Memory B cell (primary cell): ENCODE results near the gene CD7.
"Not testable (repeated sequence)": the region's sequence is repeated elsewhere in the genome, so short reads cannot be mapped to it uniquely, and the experiment has no call there.

Source experiments
- ATAC-seq: fragments of 150-1000 bp; cut with Tn5 transposase; 2 replicates; pipeline ENCODE4 v1.10.0; 2021; ENCODE audit warnings: low read depth, mild to moderate bottlenecking, moderate library complexity
- DNase-seq, 2 donors: peaks; one replicate each; pipeline ENCODE4 v3.0.0; 2022; ENCODE audit warnings: low spot score in 2 of 2
- H3K27ac Mint-ChIP-seq: one replicate; pipeline ENCODE4 v1.8.0; 2022; ENCODE audit warnings: mild to moderate bottlenecking, moderate library complexity, mixed read lengths
- H3K27me3 Mint-ChIP-seq: one replicate; pipeline ENCODE4 v1.8.0; 2022; ENCODE audit warnings: mixed read lengths
- H3K36me3 Mint-ChIP-seq: one replicate; pipeline ENCODE4 v1.8.0; 2022; ENCODE audit warnings: mild to moderate bottlenecking, mixed read lengths
- H3K4me1 Mint-ChIP-seq: one replicate; pipeline ENCODE4 v1.8.0; 2022; ENCODE audit warnings: mixed read lengths
- H3K4me3 Mint-ChIP-seq: one replicate; pipeline ENCODE4 v1.8.0; 2022; ENCODE audit warnings: mild to moderate bottlenecking, moderate library complexity, mixed read lengths
- H3K9me3 Mint-ChIP-seq: one replicate; pipeline ENCODE4 v1.8.0; 2022; ENCODE audit warnings: mixed read lengths

Gene CD7

GRCh38 chr17:82317394-82318168 is at the start of gene CD7:
Gene CD7 (minus strand): TSS chr17:82317608. CDS start chr17:82317495, 113 bp downstream.
- ATAC-seq = no peak
- H3K4me3 Mint-ChIP-seq = no peak within 1 kb of the TSS
- H3K36me3 Mint-ChIP-seq = no peaks in the 10 kb centered on the region
- no peaks in the 10 kb centered on the region for H3K9me3 Mint-ChIP-seq
- no peak within 1 kb of the TSS for H3K27ac Mint-ChIP-seq
- no peak for DNase-seq
- H3K27me3 Mint-ChIP-seq = peaks cover 12% of the 10 kb centered on the region
- H3K4me1 Mint-ChIP-seq = peaks cover 12% of the 10 kb centered on the region

- Mint-ChIP-seq H3K4me3 (no peak overlapping the region), H3K9me3 (no peaks in the 10 kb centered on the region), H3K36me3 (no peaks in the 10 kb centered on the region), H3K4me1 (peaks cover 6% of the 10 kb centered on the region), H3K27me3 (peaks cover 3% of the 10 kb centered on the region), H3K27ac (no peak overlapping the region)
- DNase-seq (no peak), ATAC-seq (no peak)
Measured at GRCh38 chr17:82366749-82367148, 49.3 kb upstream of the CD7 start.

- Mint-ChIP-seq H3K36me3 (no peaks in the 10 kb centered on the region), H3K4me3 (no peak overlapping the region), H3K9me3 (no peaks in the 10 kb centered on the region), H3K27me3 (peaks cover 2% of the 10 kb centered on the region), H3K27ac (no peak overlapping the region), H3K4me1 (peaks cover 3% of the 10 kb centered on the region)
- DNase-seq = no peak
- no peak for ATAC-seq
Measured at GRCh38 chr17:82365606-82366295, 48.3 kb upstream of the CD7 start.

- no peak for ATAC-seq
Measured at GRCh38 chr17:82361885-82362633, 44.7 kb upstream of the CD7 start.

GRCh38 chr17:82359451-82360074 is 42.2 kb upstream of the CD7 start:
- H3K27me3 Mint-ChIP-seq = not testable (repeated sequence)

More at GRCh38 chr17:82361885-82362633, 44.7 kb upstream of the CD7 start:
- Mint-ChIP-seq H3K36me3 (no peaks in the 10 kb centered on the region), H3K4me1 (peaks cover 5% of the 10 kb centered on the region), H3K4me3 (no peak overlapping the region), H3K27me3 (peaks cover 5% of the 10 kb centered on the region), H3K27ac (no peak overlapping the region), H3K9me3 (no peaks in the 10 kb centered on the region)
- DNase-seq = no peak

GRCh38 chr17:82358465-82359350 is 41.3 kb upstream of the CD7 start, which contains the start of gene TEX19:
Gene TEX19 (plus strand): TSS chr17:82359247. CDS start chr17:82362151, 2,904 bp downstream.
- no peaks in the 10 kb centered on the region for H3K36me3 Mint-ChIP-seq
- no peak within 1 kb of the TSS for H3K27ac Mint-ChIP-seq
- no peak for DNase-seq
- peaks cover 8% of the 10 kb centered on the region for H3K27me3 Mint-ChIP-seq
- peak; percentile 49 for ATAC-seq
- H3K4me1 Mint-ChIP-seq = peaks cover 5% of the 10 kb centered on the region
- H3K9me3 Mint-ChIP-seq = no peaks in the 10 kb centered on the region
- H3K4me3 Mint-ChIP-seq = no peak within 1 kb of the TSS

More at GRCh38 chr17:82359451-82360074, 42.2 kb upstream of the CD7 start:
- not testable (repeated sequence) for H3K36me3 Mint-ChIP-seq, H3K27ac Mint-ChIP-seq, H3K4me3 Mint-ChIP-seq, DNase-seq, H3K9me3 Mint-ChIP-seq, ATAC-seq, H3K4me1 Mint-ChIP-seq

GRCh38 chr17:82357394-82357793 is 40.0 kb upstream of the CD7 start:
- no peak for ATAC-seq
- H3K27me3 Mint-ChIP-seq = peaks cover 10% of the 10 kb centered on the region
- no peak overlapping the region for H3K4me3 Mint-ChIP-seq

GRCh38 chr17:82356845-82357355 is 39.5 kb upstream of the CD7 start:
- Mint-ChIP-seq H3K36me3 (no peaks in the 10 kb centered on the region), H3K27me3 (peaks cover 10% of the 10 kb centered on the region), H3K4me1 (peaks cover 7% of the 10 kb centered on the region), H3K9me3 (no peaks in the 10 kb centered on the region), H3K4me3 (no peak overlapping the region), H3K27ac (no peak overlapping the region)
- ATAC-seq = no peak
- DNase-seq = no peak

More at GRCh38 chr17:82357394-82357793, 40.0 kb upstream of the CD7 start:
- peaks cover 5% of the 10 kb centered on the region for H3K4me1 Mint-ChIP-seq
- no peak overlapping the region for H3K27ac Mint-ChIP-seq
- H3K36me3 Mint-ChIP-seq = no peaks in the 10 kb centered on the region
- DNase-seq = no peak
- no peaks in the 10 kb centered on the region for H3K9me3 Mint-ChIP-seq

GRCh38 chr17:82355770-82356427 is 38.5 kb upstream of the CD7 start:
- Mint-ChIP-seq H3K4me1 (peaks cover 7% of the 10 kb centered on the region), H3K27me3 (peaks cover 10% of the 10 kb centered on the region), H3K36me3 (no peaks in the 10 kb centered on the region), H3K4me3 (no peak overlapping the region), H3K9me3 (no peaks in the 10 kb centered on the region), H3K27ac (no peak overlapping the region)
- ATAC-seq = no peak
- DNase-seq = no peak

- no peaks in the 10 kb centered on the region for H3K36me3 Mint-ChIP-seq
- ATAC-seq = no peak
- peaks cover 10% of the 10 kb centered on the region for H3K27me3 Mint-ChIP-seq
Measured at GRCh38 chr17:82354804-82355308, 37.4 kb upstream of the CD7 start.

GRCh38 chr17:82353484-82353883 is 36.1 kb upstream of the CD7 start:
- no peak for ATAC-seq
- Mint-ChIP-seq H3K4me1 (peaks cover 6% of the 10 kb centered on the region), H3K27ac (no peak overlapping the region), H3K9me3 (no peaks in the 10 kb centered on the region), H3K36me3 (no peaks in the 10 kb centered on the region), H3K4me3 (no peak overlapping the region), H3K27me3 (peaks cover 15% of the 10 kb centered on the region)
- DNase-seq = no peak

More at GRCh38 chr17:82354804-82355308, 37.4 kb upstream of the CD7 start:
- no peaks in the 10 kb centered on the region for H3K9me3 Mint-ChIP-seq
- peaks cover 7% of the 10 kb centered on the region for H3K4me1 Mint-ChIP-seq
- no peak for DNase-seq
- H3K4me3 Mint-ChIP-seq = no peak overlapping the region
- no peak overlapping the region for H3K27ac Mint-ChIP-seq
